ENCODE results near the gene AP3M1.

DNA sequence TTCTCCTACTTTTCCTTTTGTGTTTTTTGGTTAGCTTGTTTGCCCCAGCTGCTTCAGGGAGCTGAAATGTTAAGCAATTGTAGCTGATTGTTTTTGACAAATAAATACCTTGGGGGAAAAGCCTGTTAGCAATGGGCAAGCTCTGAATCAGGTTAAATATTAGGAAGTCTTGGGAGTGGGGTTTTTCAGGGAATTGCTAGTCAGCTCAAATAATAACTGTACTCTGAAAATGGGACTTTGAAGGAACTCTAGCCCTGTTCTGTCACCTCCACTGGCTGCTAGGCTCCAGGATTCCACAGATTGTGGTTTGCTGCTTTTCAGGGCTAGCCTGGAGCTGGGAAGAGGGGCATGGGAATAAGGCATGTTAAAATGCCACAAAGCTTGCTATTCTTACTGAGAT lies 39.9 kb upstream of the AP3M1 start:
- TF ChIP-seq, protein P1, sequence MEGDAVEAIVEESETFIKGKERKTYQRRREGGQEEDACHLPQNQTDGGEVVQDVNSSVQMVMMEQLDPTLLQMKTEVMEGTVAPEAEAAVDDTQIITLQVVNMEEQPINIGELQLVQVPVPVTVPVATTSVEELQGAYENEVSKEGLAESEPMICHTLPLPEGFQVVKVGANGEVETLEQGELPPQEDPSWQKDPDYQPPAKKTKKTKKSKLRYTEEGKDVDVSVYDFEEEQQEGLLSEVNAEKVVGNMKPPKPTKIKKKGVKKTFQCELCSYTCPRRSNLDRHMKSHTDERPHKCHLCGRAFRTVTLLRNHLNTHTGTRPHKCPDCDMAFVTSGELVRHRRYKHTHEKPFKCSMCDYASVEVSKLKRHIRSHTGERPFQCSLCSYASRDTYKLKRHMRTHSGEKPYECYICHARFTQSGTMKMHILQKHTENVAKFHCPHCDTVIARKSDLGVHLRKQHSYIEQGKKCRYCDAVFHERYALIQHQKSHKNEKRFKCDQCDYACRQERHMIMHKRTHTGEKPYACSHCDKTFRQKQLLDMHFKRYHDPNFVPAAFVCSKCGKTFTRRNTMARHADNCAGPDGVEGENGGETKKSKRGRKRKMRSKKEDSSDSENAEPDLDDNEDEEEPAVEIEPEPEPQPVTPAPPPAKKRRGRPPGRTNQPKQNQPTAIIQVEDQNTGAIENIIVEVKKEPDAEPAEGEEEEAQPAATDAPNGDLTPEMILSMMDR (IDR thresholded peaks at IDR 0.05) = no peak
- TF ChIP-seq EP300 (IDR thresholded peaks at IDR 0.05) (no peak), POLR2A (IDR thresholded peaks at IDR 0.05; ENCODE audit: low read depth) (no peak)
